Thoracic aorta (tissue), 2 donors: Measurements from ENCODE around the gene ILKAP. TPM values are rescaled to one million over a fixed set of nuclear protein-coding genes. Genes with fewer than 3 reads are reported as not detected.

Experiments used
- ATAC-seq: fragments of 150-250 bp; one replicate; pipeline ENCODE4 v1.8.0; 2017; ENCODE audit warnings: low read depth; ENCODE audit not compliant: insufficient number of reproducible peaks, low FRiP score
- DNase-seq: peaks from one replicate; pipeline ENCODE4 v3.0.0-alpha.2; 2020; ENCODE audit warnings: low spot score
- H3K27ac ChIP-seq, 2 donors: fragments of 200-600 bp; sonication (generic); 1 replicate in 1 of 2; 2 replicates in 1 of 2; pipeline ENCODE4 v1.5.1; 2016; ENCODE audit warnings: mild to moderate bottlenecking in 2 of 2, moderate library complexity in 2 of 2
- H3K27me3 ChIP-seq: fragments of 200-600 bp; sonication (generic); replicated peaks from 2 replicates; pipeline ENCODE4 v1.6.0; 2016; ENCODE audit warnings: mild to moderate bottlenecking; ENCODE audit not compliant: insufficient read depth
- H3K36me3 ChIP-seq: fragments of 200-600 bp; sonication (generic); one replicate; pipeline ENCODE4 v1.5.1; 2016
- H3K4me1 ChIP-seq, 2 donors: fragments of 200-600 bp; sonication (generic); 1 replicate in 1 of 2; 2 replicates in 1 of 2; pipeline versions ENCODE4 v1.5.1 to v1.6.0; 2016; ENCODE audit warnings: low read depth in 2 of 2, mild to moderate bottlenecking in 1 of 2; ENCODE audit not compliant: control insufficient read depth in 1 of 2
- H3K4me3 ChIP-seq: fragments of 200-600 bp; sonication (generic); 2 replicates; pipeline ENCODE4 v1.5.1; 2016; ENCODE audit warnings: mild to moderate bottlenecking
- H3K9me3 ChIP-seq: fragments of 200-600 bp; sonication (generic); 2 replicates; pipeline ENCODE4 v1.5.1; 2016
- total RNA-seq, 2 donors: library from RNA; depleted of rRNA; stranded (reverse); fragments of >200 nt; gene quantifications; one replicate each; pipeline versions ENCODE4 v1.1.0 to v1.2.3, GENCODE V29; 2016
- TF ChIP-seq, protein P1 (sequence below): fragments of 200-600 bp; sonication (generic); IDR thresholded peaks from one replicate; pipeline ENCODE4 v1.5.1; 2019; ENCODE audit warnings: antibody characterized with exemption

The ILKAP gene
- total RNA-seq, 2 donors from 2014 or later: 28.6 to 58.0 TPM

DNA sequence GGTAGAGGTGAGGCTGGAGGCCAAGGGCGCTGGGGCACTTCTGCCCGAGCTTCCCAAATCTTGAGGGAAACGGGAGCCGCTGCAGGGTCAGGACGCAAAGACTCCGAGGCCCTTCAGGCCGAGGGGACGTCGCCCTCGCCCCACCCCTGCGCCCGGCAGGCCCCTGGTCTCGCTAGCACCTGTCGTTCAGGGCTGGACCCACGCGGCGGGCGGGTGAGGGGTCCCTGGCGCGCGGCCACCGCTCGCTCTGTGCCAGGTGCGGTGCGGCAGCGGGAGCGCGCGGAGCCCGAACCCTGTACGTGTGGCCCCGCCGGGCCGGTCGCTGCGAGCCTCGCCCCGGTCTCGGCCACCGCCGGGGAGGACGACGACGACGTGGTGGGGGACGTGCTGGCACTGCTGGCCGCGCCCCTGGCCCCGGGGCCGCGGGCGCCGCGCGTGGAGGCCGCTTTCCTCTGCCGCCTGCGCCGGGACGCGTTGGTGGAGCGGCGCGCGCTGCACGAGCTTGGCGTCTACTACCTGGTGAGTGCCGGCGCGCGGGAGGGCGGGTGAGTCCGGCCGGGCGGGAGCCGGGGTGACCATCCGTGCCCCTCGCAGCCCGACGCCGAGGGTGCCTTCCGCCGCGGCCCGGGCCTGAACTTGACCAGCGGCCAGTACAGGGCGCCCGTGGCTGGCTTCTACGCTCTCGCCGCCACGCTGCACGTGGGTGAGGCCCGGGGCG, 39.9 kb downstream of the ILKAP start:
- H3K27ac ChIP-seq: no peak overlapping the region
- DNase-seq: no peak
- H3K4me1 ChIP-seq: peaks cover 0 to 34% of the 10 kb centered on the region in 2 donors
- H3K27me3 ChIP-seq: no peaks in the 10 kb centered on the region
- H3K9me3 ChIP-seq: no peaks in the 10 kb centered on the region
- H3K4me3 ChIP-seq: peak overlapping the region; percentile 60
- no peaks in the 10 kb centered on the region for H3K36me3 ChIP-seq
- TF ChIP-seq, protein P1, sequence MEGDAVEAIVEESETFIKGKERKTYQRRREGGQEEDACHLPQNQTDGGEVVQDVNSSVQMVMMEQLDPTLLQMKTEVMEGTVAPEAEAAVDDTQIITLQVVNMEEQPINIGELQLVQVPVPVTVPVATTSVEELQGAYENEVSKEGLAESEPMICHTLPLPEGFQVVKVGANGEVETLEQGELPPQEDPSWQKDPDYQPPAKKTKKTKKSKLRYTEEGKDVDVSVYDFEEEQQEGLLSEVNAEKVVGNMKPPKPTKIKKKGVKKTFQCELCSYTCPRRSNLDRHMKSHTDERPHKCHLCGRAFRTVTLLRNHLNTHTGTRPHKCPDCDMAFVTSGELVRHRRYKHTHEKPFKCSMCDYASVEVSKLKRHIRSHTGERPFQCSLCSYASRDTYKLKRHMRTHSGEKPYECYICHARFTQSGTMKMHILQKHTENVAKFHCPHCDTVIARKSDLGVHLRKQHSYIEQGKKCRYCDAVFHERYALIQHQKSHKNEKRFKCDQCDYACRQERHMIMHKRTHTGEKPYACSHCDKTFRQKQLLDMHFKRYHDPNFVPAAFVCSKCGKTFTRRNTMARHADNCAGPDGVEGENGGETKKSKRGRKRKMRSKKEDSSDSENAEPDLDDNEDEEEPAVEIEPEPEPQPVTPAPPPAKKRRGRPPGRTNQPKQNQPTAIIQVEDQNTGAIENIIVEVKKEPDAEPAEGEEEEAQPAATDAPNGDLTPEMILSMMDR: no peak
- ATAC-seq: no peak

DNA sequence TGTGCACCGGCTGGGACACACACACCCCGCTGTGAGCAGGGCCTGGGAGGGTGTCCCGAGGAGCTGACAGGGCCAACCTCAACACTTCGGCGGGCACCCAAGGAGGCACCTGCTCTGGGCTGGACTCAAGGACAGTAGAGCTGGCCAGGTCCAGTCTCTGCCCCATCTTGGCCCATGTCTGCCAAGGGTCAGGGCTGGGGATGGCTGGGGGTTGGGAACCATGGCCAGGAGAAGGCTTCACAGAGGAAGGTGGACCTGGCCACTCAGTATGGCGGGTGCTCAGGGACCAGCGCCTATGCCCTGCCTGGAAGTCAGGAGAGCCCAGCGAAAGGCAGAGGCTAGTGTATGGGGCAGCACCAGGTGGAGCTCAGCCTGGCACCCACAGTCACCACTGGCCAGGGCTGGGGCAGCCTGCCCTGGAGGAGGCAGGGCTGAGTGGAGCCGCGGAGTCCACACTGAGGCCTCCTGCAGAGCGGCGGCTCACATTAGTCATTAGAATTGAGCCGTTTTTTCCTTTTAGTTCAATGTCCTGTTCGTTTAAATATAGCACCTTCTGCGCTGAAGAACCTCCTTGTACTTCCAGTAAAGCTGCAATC, 40.6 kb downstream of the ILKAP start:
- peaks cover 0 to 32% of the 10 kb centered on the region in 2 donors for H3K4me1 ChIP-seq
- TF ChIP-seq, protein P1: no peak
- H3K4me3 ChIP-seq: peak overlapping the region; percentile 60
- no peaks in the 10 kb centered on the region for H3K36me3 ChIP-seq
- H3K27me3 ChIP-seq: no peaks in the 10 kb centered on the region
- ATAC-seq: no peak
- no peak overlapping the region for H3K27ac ChIP-seq
- H3K9me3 ChIP-seq: no peaks in the 10 kb centered on the region
- DNase-seq: no peak

- Histone ChIP-seq H3K4me1 (peaks cover 0 to 28% of the 10 kb centered on the region in 2 donors), H3K27ac (no peak overlapping the region), H3K27me3 (no peaks in the 10 kb centered on the region), H3K9me3 (no peaks in the 10 kb centered on the region), H3K4me3 (no peak overlapping the region), H3K36me3 (no peaks in the 10 kb centered on the region)
- DNase-seq (no peak), ATAC-seq (no peak)
- TF ChIP-seq, protein P1: no peak
These were observed 41.1 kb downstream of the ILKAP start for GRCh38 chr2:238162251-238162845.

DNA sequence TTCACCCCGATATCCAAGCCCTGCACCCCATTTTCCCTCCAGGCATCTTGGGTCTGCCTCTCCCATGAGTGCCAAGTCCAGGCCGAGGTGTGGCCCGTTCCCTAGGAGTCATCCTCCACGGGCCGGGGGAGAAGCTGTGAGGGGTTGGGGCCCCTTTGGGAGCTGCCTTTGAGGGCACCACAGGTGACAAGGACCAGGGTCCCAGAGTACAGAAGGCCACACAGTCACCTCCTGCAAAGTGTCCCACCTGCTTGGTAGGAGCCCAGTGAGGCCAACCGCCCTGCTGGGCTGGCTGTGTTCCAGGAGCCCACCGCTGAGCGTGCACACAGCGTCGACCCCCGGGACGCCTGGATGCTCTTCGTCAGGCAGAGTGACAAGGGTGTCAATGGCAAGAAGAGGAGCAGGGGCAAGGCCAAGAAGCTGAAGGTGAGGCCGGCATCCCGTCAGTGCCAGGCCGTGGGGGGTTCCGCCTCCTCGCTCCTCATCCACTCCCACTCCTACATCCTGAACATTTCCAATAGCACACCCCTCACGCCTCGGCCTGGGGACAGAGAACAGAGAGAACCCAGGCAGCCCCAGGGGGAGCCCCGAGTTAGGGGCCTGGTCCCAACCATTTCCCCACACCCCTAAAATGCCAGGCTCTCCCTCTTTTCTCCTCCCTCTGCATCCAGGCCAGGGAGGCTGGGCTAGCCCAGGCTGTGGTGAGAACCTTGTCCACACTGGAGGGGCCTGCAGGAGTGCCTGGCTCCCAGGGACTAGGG, 42.0 kb downstream of the ILKAP start:
- DNase-seq: no peak
- no peak for ATAC-seq
- Histone ChIP-seq H3K4me1 (peaks cover 0 to 28% of the 10 kb centered on the region in 2 donors), H3K27ac (no peak overlapping the region), H3K36me3 (no peaks in the 10 kb centered on the region), H3K9me3 (no peaks in the 10 kb centered on the region), H3K27me3 (no peaks in the 10 kb centered on the region), H3K4me3 (no peak overlapping the region)
- TF ChIP-seq, protein P1: no peak
